Activated CD4-positive, alpha-beta memory T cell treated with anti-CD3 and anti-CD28 coated beads for 36 hours (primary cell): ENCODE data around the gene HTR3A. TPM values are rescaled to one million over a fixed set of nuclear protein-coding genes. Genes with fewer than 3 reads are reported as not detected.
"Not testable (repeated sequence)": the region's sequence is repeated elsewhere in the genome, so short reads cannot be mapped to it uniquely, and the experiment has no call there.

Source experiments
- CTCF ChIA-PET: fragments of 350-600 bp; sonication (Branson Sonifier 250); formaldehyde crosslinking; loops from one replicate; lab custom pipeline; 2021; ENCODE audit warnings: antibody characterized with exemption, inconsistent platforms; lab: Charles Lee
- POLR2A ChIA-PET: fragments of 350-600 bp; sonication (Branson Sonifier 250); formaldehyde crosslinking; loops from one replicate; lab custom pipeline; 2021; ENCODE audit warnings: antibody characterized with exemption; lab: Charles Lee
- DNase-seq: peaks from one replicate; pipeline ENCODE4 v3.0.0-alpha.2; 2020
- H3K27ac Mint-ChIP-seq: one replicate; pipeline ENCODE4 v1.8.0; 2021; ENCODE audit warnings: mixed read lengths
- H3K27me3 Mint-ChIP-seq: one replicate; pipeline ENCODE4 v1.8.0; 2021; ENCODE audit warnings: mixed read lengths
- H3K36me3 Mint-ChIP-seq: one replicate; pipeline ENCODE4 v1.8.0; 2021; ENCODE audit warnings: mixed read lengths
- H3K4me1 Mint-ChIP-seq: one replicate; pipeline ENCODE4 v1.8.0; 2021; ENCODE audit warnings: low read depth, mixed read lengths
- H3K4me3 Mint-ChIP-seq: one replicate; pipeline ENCODE4 v1.8.0; 2021; ENCODE audit warnings: mild to moderate bottlenecking, mixed read lengths
- H3K9me3 Mint-ChIP-seq: one replicate; pipeline ENCODE4 v1.8.0; 2021; ENCODE audit warnings: mixed read lengths
- intact Hi-C: fragments of 100-400 bp; cut with micrococcal nuclease; formaldehyde crosslinking; loops from one replicate; pipeline ENCODE4 v1.15.1; 2023
- total RNA-seq, 2 experiments: library from RNA; stranded (reverse); gene quantifications; one replicate each; pipeline ENCODE4 v1.2.3, GENCODE V29; 2021

Gene HTR3A
- not detected for total RNA-seq

DNA sequence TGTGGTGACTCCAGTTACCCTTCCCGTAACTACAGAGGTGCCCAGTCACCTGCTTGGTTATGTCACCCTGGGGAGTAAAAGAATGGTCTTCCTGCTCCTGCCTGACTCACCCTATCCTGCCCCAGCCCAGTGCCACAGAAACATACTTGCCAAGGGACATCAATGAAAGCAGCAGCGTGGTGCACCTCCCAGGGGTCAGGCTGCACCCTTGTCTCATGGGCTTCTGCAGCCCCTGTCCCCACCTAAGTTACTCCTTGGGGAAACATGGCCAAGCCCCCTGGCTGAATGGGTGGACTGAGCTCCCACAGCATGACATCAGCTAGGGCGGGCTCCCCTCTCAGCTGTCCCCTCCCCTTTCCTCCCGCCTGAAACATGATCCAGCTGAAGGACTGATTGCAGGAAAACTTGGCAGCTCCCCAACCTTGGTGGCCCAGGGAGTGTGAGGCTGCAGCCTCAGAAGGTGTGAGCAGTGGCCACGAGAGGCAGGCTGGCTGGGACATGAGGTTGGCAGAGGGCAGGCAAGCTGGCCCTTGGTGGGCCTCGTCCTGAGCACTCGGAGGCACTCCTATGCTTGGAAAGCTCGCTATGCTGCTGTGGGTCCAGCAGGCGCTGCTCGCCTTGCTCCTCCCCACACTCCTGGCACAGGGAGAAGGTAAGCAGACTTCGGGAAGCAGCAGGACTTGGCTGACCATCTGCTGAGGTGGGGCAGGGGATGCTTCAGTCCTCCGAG lies at the start of gene HTR3A:
Gene HTR3A (plus strand): TSS at position 368 of the 730 bp plus-strand sequence. CDS start 218 bp downstream, at position 586.
- intact Hi-C loops: no loop called here
- Mint-ChIP-seq H3K27me3 (peaks cover 2% of the 10 kb centered on the region), H3K9me3 (no peaks in the 10 kb centered on the region), H3K4me1 (no peaks in the 10 kb centered on the region), H3K4me3 (no peak within 1 kb of the TSS), H3K36me3 (no peaks in the 10 kb centered on the region), H3K27ac (no peak within 1 kb of the TSS)
- ChIA-PET POLR2A (no interaction called here), CTCF (interaction anchor here (0.6 to 1.1 kb wide), 2 partner anchors 79 to 599 kb away, joined by 3 to 4 read pairs; no protein-coding TSS in a partner anchor)
- no peak for DNase-seq

DNA sequence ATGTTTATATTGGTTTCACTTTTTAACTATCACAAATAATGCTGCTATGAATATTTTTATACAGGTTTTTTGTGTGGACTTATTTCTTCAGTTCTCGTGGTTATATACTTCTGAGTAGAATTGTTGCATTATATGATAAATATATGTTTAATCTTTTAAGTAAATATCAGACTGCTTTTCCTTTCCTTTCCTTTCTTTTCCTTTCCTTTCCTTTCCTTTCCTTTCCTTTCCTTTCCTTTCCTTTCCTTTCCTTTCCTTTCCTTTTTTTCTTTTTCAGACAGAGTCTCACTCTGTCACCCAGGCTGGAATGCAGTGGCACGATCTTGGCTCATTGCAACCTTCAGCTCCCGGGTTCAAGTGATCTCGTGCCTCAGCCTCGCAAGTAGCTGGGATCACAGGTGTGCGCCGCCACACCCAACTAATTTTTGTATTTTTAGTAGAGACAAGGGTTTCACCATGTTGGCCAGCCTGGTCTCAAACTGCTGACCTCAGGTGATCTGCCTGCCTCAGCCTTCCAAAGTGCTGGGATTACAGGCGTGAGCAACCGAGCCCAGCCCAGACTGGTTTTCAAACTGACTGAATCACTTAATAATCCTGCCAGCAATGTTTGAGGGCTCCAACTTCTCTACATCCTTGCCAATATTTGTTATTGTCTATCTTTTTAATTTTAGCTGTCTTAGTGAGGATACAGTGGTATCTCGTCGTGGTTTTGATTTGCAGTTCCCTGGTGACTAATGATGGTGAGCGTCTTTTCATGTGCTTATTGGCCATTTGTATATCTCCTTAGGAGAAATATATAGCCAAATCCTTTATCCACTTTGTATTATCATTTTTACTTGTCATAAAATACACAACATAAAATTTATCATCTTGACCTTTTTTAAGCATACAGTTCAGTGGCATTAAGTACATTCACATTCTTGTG lies 48.4 kb upstream of the HTR3A start:
- Mint-ChIP-seq H3K27me3 (peaks cover 10% of the 10 kb centered on the region), H3K4me3 (no peak overlapping the region), H3K4me1 (no peaks in the 10 kb centered on the region), H3K27ac (no peak overlapping the region), H3K9me3 (no peaks in the 10 kb centered on the region), H3K36me3 (no peaks in the 10 kb centered on the region)
- CTCF ChIA-PET: no interaction called here
- no peak for DNase-seq
- intact Hi-C loops: no loop called here
- POLR2A ChIA-PET: no interaction called here

DNA sequence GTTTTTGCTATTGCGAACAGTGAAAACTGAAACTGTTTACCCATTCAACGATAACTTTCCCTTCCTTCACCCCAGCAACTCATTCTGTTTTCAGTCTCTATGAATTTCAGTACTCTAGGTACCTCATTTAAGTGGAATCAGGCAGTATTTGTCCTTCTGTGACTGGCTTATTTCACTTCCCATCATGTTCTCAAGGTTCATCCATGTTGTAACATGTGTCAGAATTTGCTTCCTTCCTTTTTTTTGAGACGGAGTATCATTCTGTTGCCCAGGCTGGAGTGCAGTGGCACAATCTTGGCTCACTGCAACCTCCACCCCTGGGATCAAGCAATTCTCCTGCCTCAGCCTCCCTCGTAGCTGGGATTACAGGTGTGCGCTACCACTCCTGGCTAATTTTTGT lies 46.6 kb upstream of the HTR3A start:
- peaks cover 14% of the 10 kb centered on the region for H3K27me3 Mint-ChIP-seq
- ChIA-PET POLR2A (no interaction called here), CTCF (no interaction called here)
- intact Hi-C loops: no loop called here
- no peak overlapping the region for H3K27ac Mint-ChIP-seq
- H3K9me3 Mint-ChIP-seq: no peaks in the 10 kb centered on the region
- H3K4me3 Mint-ChIP-seq: no peak overlapping the region
- no peak for DNase-seq
- no peaks in the 10 kb centered on the region for H3K4me1 Mint-ChIP-seq
- H3K36me3 Mint-ChIP-seq: no peaks in the 10 kb centered on the region

DNA sequence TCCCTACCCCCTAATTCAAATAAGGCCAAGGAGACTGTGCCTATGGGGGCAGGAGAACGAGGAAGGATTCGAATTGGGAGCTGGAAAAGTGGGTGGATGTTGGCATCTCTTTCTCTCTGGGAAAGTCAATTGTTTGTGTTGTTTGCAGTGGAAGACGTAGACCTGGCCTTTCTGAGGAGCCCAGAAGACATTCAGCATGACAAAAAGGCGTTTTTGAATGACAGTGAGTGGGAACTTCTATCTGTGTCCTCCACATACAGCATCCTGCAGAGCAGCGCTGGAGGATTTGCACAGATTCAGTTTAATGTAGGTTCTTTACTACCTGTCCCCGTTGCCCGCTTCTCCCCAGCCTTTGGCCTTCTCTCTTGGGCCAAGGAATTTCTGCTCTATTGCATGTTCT lies 42.1 kb upstream of the HTR3A start:
- Mint-ChIP-seq H3K4me1 (peaks cover 15% of the 10 kb centered on the region), H3K36me3 (no peaks in the 10 kb centered on the region), H3K27ac (no peak overlapping the region), H3K9me3 (no peaks in the 10 kb centered on the region), H3K27me3 (peaks cover 14% of the 10 kb centered on the region), H3K4me3 (no peak overlapping the region)
- ChIA-PET CTCF (no interaction called here), POLR2A (no interaction called here)
- no peak for DNase-seq
- intact Hi-C loops: no loop called here

DNA sequence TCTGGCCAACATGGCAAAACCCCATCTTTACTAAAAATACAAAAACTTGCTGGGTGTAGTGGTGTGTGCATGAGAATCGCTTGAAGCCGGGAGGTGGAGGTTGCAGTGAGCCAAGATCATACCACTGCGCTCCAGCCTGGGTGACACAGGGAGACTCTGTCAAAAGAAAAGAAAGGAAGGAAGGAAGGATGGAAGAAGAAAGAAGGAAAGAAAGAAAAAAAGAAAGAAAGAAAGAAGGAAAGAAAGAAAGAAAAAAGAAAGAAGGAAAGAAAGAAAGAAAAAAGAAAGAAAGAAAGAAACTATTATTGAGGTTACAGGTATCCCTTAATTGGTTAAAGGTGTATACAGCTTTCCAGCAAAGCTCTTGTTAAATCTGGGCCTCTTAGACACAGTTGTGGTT lies 40.7 kb upstream of the HTR3A start:
- intact Hi-C loops, H3K36me3 Mint-ChIP-seq, H3K9me3 Mint-ChIP-seq, DNase-seq, CTCF ChIA-PET, H3K4me3 Mint-ChIP-seq, H3K27ac Mint-ChIP-seq, H3K27me3 Mint-ChIP-seq, POLR2A ChIA-PET: not testable (repeated sequence)
- peaks cover 15% of the 10 kb centered on the region for H3K4me1 Mint-ChIP-seq

DNA sequence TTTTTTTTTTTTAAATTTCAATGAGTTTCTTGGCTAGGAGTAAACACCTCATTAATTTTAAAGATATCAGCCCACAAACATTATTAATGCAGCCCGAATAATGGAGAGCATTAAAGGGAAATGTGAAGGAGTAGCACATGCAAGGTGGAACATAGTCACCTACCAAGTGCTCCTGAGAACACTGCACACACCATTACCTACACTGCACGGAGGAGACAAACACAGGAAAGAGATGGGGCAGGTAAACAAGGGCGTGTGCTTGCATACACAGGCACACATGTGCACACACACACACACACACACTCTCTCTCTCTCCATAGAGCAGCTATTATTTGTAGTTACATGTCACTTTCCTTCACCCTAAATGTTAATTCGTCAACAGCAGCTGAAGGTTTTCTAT lies 40.1 kb upstream of the HTR3A start:
- DNase-seq: no peak
- H3K27ac Mint-ChIP-seq: no peak overlapping the region
- H3K4me1 Mint-ChIP-seq: peaks cover 15% of the 10 kb centered on the region
- H3K27me3 Mint-ChIP-seq: peaks cover 10% of the 10 kb centered on the region
- H3K9me3 Mint-ChIP-seq: no peaks in the 10 kb centered on the region
- POLR2A ChIA-PET: interaction anchor here (1.2 kb wide), 1 partner anchor 12 kb away, joined by 4 read pairs; no protein-coding TSS in a partner anchor
- intact Hi-C loops: no loop called here
- CTCF ChIA-PET: no interaction called here
- H3K36me3 Mint-ChIP-seq: no peaks in the 10 kb centered on the region
- H3K4me3 Mint-ChIP-seq: no peak overlapping the region

DNA sequence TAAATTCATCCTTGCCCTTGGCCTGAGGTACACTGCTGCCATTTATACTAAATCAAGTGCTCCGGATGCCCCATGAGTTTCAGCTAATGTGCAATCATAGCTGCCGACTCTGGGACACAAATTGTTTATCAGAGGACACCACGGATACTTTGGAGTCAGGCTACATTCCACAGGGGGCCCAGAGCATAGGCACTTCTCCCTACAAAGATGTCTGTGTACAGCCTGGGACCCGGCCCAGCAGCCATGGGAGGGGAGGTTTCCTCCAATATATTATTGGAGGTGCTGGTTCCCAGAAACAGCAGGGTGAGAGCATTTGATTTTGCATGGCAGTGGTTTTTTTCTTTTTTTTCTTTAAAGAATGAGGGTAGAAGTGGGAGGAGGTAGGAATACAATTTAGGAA lies 39.0 kb upstream of the HTR3A start:
- Mint-ChIP-seq H3K36me3 (no peaks in the 10 kb centered on the region), H3K4me1 (peaks cover 15% of the 10 kb centered on the region), H3K27ac (no peak overlapping the region), H3K4me3 (no peak overlapping the region), H3K9me3 (no peaks in the 10 kb centered on the region), H3K27me3 (peaks cover 6% of the 10 kb centered on the region)
- intact Hi-C loops: no loop called here
- ChIA-PET POLR2A (interaction anchor here (1.2 kb wide), 1 partner anchor 11 kb away, joined by 4 read pairs; no protein-coding TSS in a partner anchor), CTCF (no interaction called here)
- DNase-seq: no peak

DNA sequence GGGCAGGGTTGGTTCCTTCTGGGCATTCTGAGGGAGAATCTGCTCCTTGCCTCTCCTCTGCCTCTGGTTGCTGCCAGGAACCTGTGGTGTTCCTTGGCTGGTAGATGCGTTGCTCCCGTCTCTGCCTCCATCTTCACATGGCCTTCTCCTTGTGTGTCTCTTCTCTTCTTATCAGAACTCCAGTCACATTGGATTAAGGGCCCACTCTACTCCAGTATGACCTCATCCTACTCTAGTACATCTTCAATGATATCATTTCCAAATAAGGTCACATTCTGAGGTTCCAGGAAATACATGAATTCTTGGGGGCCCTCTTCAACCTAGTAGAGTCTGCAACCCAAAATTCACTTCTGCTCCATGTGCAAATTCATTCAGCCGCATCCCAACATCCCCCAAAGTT lies 37.0 kb upstream of the HTR3A start:
- Mint-ChIP-seq H3K27ac (no peak overlapping the region), H3K27me3 (no peaks in the 10 kb centered on the region), H3K4me1 (peaks cover 15% of the 10 kb centered on the region), H3K36me3 (no peaks in the 10 kb centered on the region), H3K4me3 (no peak overlapping the region), H3K9me3 (no peaks in the 10 kb centered on the region)
- intact Hi-C loops: no loop called here
- ChIA-PET POLR2A (no interaction called here), CTCF (no interaction called here)
- no peak for DNase-seq

DNA sequence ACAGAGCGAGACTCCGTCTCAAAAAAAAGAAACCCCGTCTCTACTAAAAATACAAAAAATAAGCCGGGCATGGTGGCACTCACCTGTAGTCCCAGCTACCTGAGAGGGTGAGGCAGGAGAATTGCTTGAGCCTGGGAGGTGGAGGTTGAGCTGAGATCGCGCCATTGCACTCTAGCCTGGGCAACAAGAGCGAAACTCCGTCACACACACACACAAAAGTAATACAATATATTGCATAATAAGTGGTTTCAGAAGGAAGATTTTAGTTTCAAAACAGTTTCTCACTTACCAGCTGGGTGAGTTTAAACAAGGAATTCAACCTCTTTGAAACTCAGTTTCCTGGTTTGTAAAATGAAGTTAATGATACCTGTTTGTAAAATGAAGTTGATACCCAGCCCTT lies 32.7 kb upstream of the HTR3A start:
- Mint-ChIP-seq H3K4me3 (no peak overlapping the region), H3K27ac (no peak overlapping the region)
- POLR2A ChIA-PET: no interaction called here

DNA sequence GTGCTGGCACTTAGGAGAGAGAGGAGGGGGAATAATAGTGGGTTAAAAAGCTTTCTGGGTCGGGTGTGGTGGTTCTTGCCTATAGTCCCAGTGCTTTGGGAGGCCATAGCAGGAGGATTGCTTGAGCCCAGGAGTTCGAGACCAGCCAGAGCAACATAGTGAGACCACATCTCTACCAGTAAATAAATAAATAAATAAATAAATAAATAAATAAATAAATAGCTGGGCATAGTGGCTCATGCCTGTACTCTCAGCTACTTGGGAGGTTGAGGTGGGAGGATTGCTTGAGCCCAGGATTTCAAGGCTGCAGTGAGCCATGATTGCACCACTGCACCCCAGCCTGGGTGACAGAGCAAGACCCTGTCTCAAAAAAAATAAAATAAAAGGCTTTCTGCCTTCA lies 28.7 kb upstream of the HTR3A start:
- H3K4me1 Mint-ChIP-seq, H3K9me3 Mint-ChIP-seq, H3K36me3 Mint-ChIP-seq, CTCF ChIA-PET, H3K27ac Mint-ChIP-seq, intact Hi-C loops, DNase-seq, H3K4me3 Mint-ChIP-seq: not testable (repeated sequence)
- peaks cover 13% of the 10 kb centered on the region for H3K27me3 Mint-ChIP-seq
- POLR2A ChIA-PET: interaction anchor here (1.2 kb wide), 1 partner anchor 11 kb away, joined by 4 read pairs; no protein-coding TSS in a partner anchor

More for the DNA sequence above, 32.7 kb upstream of the HTR3A start:
- Mint-ChIP-seq H3K4me1 (no peaks in the 10 kb centered on the region), H3K27me3 (peaks cover 8% of the 10 kb centered on the region), H3K36me3 (no peaks in the 10 kb centered on the region), H3K9me3 (no peaks in the 10 kb centered on the region)
- DNase-seq: no peak
- intact Hi-C loops: no loop called here
- CTCF ChIA-PET: interaction anchor here (0.9 kb wide), 1 partner anchor 68 kb away, joined by 3 read pairs; no protein-coding TSS in a partner anchor

DNA sequence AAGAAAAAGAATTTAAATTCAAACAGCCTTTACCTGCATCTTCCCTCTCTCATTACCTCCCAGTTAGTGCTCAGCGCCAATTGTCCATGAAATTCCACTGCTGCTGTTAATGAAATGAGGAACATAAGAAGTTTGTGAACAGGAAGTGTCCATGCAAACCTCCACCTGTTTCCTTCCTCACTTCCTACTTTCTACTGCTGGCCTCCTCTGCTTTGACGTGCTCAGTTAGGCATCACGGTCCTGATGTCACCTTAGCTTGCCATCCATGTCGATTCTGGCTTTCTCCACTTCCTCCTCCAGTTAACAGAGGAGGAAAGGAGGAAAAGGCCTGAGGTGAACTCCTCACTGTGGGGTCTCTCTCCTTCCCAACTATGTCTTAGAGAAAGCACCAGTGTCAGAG lies 26.9 kb upstream of the HTR3A start:
- Mint-ChIP-seq H3K36me3 (no peaks in the 10 kb centered on the region), H3K9me3 (no peaks in the 10 kb centered on the region), H3K27ac (no peak overlapping the region), H3K27me3 (peaks cover 20% of the 10 kb centered on the region), H3K4me3 (no peak overlapping the region), H3K4me1 (no peaks in the 10 kb centered on the region)
- ChIA-PET POLR2A (no interaction called here), CTCF (no interaction called here)
- no peak for DNase-seq
- intact Hi-C loops: no loop called here

DNA sequence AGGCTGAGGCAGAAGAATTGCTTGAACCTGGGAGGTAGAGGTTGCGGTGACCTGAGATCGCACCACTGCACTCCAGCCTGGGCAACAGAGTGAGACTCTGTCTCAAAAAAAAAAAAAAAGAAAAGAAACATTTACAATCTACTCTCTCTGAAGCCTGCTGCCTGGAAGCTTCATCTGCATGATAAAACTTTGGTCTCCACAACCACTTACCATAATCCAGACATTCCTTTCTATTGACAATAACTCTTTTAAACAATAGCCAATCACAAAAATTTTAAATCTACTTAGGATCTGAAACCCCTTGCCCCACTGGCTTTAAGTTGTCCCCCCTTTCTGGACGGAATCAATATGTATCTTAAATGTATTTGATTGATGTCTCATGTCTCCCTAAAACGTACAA lies 25.0 kb upstream of the HTR3A start:
- no peaks in the 10 kb centered on the region for H3K4me1 Mint-ChIP-seq
- POLR2A ChIA-PET: no interaction called here

More for the DNA sequence above, 25.0 kb upstream of the HTR3A start:
- Mint-ChIP-seq H3K27me3 (peaks cover 23% of the 10 kb centered on the region), H3K9me3 (no peaks in the 10 kb centered on the region), H3K36me3 (no peaks in the 10 kb centered on the region), H3K4me3 (no peak overlapping the region), H3K27ac (no peak overlapping the region)
- DNase-seq: no peak
- CTCF ChIA-PET: no interaction called here
- intact Hi-C loops: no loop called here
